HepG2 (cell line): Measurements from ENCODE around the gene LCTL. TPM values are rescaled to one million over a fixed set of nuclear protein-coding genes. Genes with fewer than 3 reads are reported as not detected.

Experiments
- ARNT ChIP-seq: fragments of 450-650 bp; IDR thresholded peaks from 2 replicates; pipeline ENCODE4 v1.6.1; 2017
- CBX5 ChIP-seq: sonication (generic); formaldehyde crosslinking; IDR thresholded peaks from 2 replicates; pipeline ENCODE4 v1.4.0; 2020; ENCODE audit warnings: missing genetic modification reagents, borderline replicate concordance
- FIP1L1 ChIP-seq: fragments of 200-400 bp; formaldehyde crosslinking; IDR thresholded peaks from 2 replicates; pipeline ENCODE4 v1.6.1; 2018; ENCODE audit warnings: low read depth, mild to moderate bottlenecking, low read length, moderate library complexity, borderline replicate concordance; ENCODE audit not compliant: insufficient read depth
- FLYWCH1 ChIP-seq: sonication (generic); formaldehyde crosslinking; IDR thresholded peaks from 2 replicates; pipeline ENCODE4 v1.8.1; 2023; ENCODE audit warnings: mild to moderate bottlenecking, missing genetic modification reagents
- GTF3A ChIP-seq: sonication (generic); formaldehyde crosslinking; conservative IDR thresholded peaks from 2 replicates; pipeline ENCODE4 v1.4.0; 2020; ENCODE audit warnings: mild to moderate bottlenecking, missing genetic modification reagents
- KDM1A ChIP-seq: IDR thresholded peaks from 2 replicates; pipeline ENCODE4 v1.6.1; 2016; ENCODE audit warnings: missing compliant biosample characterization
- MAZ ChIP-seq, 2 experiments: sonication (generic) in 1 of 2; formaldehyde crosslinking in 1 of 2; IDR thresholded peaks; 2 replicates each; pipeline versions ENCODE4 v1.5.0 to v1.6.1; 2012 to 2020; ENCODE audit warnings: low read depth in 2 of 2, mild to moderate bottlenecking in 2 of 2, borderline replicate concordance in 1 of 2, improper control_type of control experiment in 1 of 2, low read length in 1 of 2, missing genetic modification reagents in 1 of 2, moderate library complexity in 1 of 2
- MTA3 ChIP-seq: sonication (generic); formaldehyde crosslinking; IDR thresholded peaks from 2 replicates; pipeline ENCODE4 v1.4.0; 2020; ENCODE audit warnings: missing genetic modification reagents
- ZNF431 ChIP-seq: sonication (generic); formaldehyde crosslinking; IDR thresholded peaks from 2 replicates; pipeline ENCODE4 v1.9.0; 2022; ENCODE audit warnings: missing genetic modification reagents, low read depth, mild to moderate bottlenecking, borderline replicate concordance
- ZNF782 ChIP-seq: sonication (generic); formaldehyde crosslinking; IDR thresholded peaks from 2 replicates; pipeline ENCODE4 v1.4.0; 2020; ENCODE audit warnings: missing genetic modification reagents, mild to moderate bottlenecking, borderline replicate concordance
- polyA plus RNA-seq, 8 experiments: library from polyadenylated mRNA; depleted of rRNA in 3 of 8; stranded (reverse) in 7 of 8; unstranded in 1 of 8; fragments of >200 nt; fragmentation: Illumina TruSeq in 4 of 8; extraction: Trizol in 4 of 8; gene quantifications; 2 replicates each; pipeline versions ENCODE4 v1.2.1 to v1.2.3, GENCODE V29; 2011 to 2016; ENCODE audit warnings: low read depth in 4 of 8, missing spikeins in 1 of 8, mixed read lengths in 1 of 8; ENCODE audit not compliant: insufficient read depth in 1 of 8
- total RNA-seq, 5 experiments: library from RNA; depleted of rRNA; stranded (reverse); fragments of >200 nt; fragmentation: Illumina TruSeq; extraction: Trizol; gene quantifications; 2 replicates each; pipeline ENCODE4 v1.2.3, GENCODE V29; 2016; ENCODE audit warnings: low read depth in 1 of 5
- TF ChIP-seq, protein P1 (sequence below): IDR thresholded peaks from 2 replicates; pipeline ENCODE4 v1.6.1; 2016; ENCODE audit warnings: low read depth, control low read depth
- TF ChIP-seq, protein P2 (sequence below): sonication (generic); formaldehyde crosslinking; IDR thresholded peaks from 2 replicates; pipeline ENCODE4 v1.5.1; 2020; ENCODE audit warnings: missing genetic modification reagents, mild to moderate bottlenecking, borderline replicate concordance
- TF ChIP-seq, protein P3 (sequence below): sonication (generic); formaldehyde crosslinking; IDR thresholded peaks from 2 replicates; pipeline ENCODE4 v1.9.0; 2021; ENCODE audit warnings: missing genetic modification reagents, mild to moderate bottlenecking, borderline replicate concordance
- TF ChIP-seq, protein P4 (sequence below): sonication (generic); formaldehyde crosslinking; IDR thresholded peaks from 2 replicates; pipeline ENCODE4 v1.5.1; 2020; ENCODE audit warnings: missing genetic modification reagents, mild to moderate bottlenecking, borderline replicate concordance
- TF ChIP-seq, protein P5 (sequence below): sonication (generic); formaldehyde crosslinking; IDR thresholded peaks from 2 replicates; pipeline ENCODE4 v1.4.0; 2020; ENCODE audit warnings: missing genetic modification reagents
- TF ChIP-seq, protein P6 (sequence below): sonication (generic); formaldehyde crosslinking; conservative IDR thresholded peaks from 2 replicates; pipeline ENCODE4 v1.4.0; 2020; ENCODE audit warnings: missing genetic modification reagents
- TF ChIP-seq, protein P7 (sequence below): IDR thresholded peaks from 2 replicates; pipeline ENCODE4 v1.6.1; 2016; ENCODE audit warnings: mild to moderate bottlenecking

Gene LCTL
- total and polyA plus RNA-seq, 2 of the 13 experiments (the other 11 are each of a cell fraction or from before 2014, with no cell fraction given): 0.96 to 1.4 TPM

DNA sequence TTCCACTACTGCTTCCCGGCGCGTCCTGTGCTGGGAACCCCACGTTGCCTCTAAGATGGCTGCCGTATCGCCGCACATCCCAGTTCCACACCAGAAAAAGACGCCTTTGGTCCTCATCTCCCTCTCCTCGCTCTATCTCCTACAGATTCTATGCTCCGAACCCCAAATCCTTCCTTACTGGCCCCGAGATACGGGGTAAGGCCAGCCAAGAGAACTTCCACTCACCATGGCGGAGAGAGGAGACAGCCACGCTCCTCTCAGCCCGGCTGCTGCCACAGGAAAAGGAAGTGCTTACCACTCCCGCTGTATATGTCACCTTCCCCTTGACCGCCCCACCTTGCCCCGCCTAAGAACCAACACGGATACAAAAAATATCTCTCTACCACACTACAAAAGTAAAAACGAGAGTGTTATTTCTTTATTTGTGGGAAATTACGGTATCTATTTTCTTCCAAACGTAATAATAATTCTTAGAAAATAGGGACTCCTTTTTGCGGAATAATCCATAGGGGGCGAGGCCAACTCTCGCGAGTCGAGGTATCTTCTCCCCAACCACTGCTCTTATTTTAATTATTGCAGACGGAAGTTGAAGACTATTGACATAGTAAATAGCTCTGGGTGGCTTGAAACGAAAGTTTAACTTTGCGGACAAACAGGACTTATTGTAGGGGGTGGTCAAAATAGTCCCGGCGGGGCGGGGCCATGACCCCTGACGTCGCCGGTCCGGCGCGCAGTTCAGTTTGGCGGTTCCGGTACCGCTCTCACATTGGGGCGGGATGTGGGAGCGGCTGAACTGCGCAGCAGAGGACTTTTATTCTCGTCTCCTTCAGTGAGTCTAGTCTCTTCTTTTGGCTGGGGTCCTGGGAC is 61.0 kb downstream of the LCTL start, which contains the start of the genes RPL4 and ZWILCH (continued):
- TF ChIP-seq, protein P1, sequence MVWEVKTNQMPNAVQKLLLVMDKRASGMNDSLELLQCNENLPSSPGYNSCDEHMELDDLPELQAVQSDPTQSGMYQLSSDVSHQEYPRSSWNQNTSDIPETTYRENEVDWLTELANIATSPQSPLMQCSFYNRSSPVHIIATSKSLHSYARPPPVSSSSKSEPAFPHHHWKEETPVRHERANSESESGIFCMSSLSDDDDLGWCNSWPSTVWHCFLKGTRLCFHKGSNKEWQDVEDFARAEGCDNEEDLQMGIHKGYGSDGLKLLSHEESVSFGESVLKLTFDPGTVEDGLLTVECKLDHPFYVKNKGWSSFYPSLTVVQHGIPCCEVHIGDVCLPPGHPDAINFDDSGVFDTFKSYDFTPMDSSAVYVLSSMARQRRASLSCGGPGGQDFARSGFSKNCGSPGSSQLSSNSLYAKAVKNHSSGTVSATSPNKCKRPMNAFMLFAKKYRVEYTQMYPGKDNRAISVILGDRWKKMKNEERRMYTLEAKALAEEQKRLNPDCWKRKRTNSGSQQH (CRISPR knock-in tag): peak; percentile 80
- TF ChIP-seq, protein P2, sequence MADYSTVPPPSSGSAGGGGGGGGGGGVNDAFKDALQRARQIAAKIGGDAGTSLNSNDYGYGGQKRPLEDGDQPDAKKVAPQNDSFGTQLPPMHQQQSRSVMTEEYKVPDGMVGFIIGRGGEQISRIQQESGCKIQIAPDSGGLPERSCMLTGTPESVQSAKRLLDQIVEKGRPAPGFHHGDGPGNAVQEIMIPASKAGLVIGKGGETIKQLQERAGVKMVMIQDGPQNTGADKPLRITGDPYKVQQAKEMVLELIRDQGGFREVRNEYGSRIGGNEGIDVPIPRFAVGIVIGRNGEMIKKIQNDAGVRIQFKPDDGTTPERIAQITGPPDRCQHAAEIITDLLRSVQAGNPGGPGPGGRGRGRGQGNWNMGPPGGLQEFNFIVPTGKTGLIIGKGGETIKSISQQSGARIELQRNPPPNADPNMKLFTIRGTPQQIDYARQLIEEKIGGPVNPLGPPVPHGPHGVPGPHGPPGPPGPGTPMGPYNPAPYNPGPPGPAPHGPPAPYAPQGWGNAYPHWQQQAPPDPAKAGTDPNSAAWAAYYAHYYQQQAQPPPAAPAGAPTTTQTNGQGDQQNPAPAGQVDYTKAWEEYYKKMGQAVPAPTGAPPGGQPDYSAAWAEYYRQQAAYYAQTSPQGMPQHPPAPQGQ (CRISPR knock-in tag): 0 out of 2 replicates have a peak, but pooled peaks have one; percentile 37
- TF ChIP-seq MTA3 (CRISPR knock-in tag): no peak
- no peak for TF ChIP-seq GTF3A (CRISPR knock-in tag)
- TF ChIP-seq CBX5 (CRISPR knock-in tag): no peak
- 0 out of 2 replicates have a peak, but pooled peaks have one; percentile 36 for TF ChIP-seq MAZ (IDR thresholded peaks at IDR 0.05; ENCODE audit: borderline replicate concordance, low read depth, low read length)
- no peak for TF ChIP-seq MAZ (CRISPR knock-in tag; IDR thresholded peaks at IDR 0.05; ENCODE audit: low read depth)
- TF ChIP-seq, protein P3, sequence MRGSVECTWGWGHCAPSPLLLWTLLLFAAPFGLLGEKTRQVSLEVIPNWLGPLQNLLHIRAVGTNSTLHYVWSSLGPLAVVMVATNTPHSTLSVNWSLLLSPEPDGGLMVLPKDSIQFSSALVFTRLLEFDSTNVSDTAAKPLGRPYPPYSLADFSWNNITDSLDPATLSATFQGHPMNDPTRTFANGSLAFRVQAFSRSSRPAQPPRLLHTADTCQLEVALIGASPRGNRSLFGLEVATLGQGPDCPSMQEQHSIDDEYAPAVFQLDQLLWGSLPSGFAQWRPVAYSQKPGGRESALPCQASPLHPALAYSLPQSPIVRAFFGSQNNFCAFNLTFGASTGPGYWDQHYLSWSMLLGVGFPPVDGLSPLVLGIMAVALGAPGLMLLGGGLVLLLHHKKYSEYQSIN (CRISPR knock-in tag): no peak
- TF ChIP-seq, protein P4, sequence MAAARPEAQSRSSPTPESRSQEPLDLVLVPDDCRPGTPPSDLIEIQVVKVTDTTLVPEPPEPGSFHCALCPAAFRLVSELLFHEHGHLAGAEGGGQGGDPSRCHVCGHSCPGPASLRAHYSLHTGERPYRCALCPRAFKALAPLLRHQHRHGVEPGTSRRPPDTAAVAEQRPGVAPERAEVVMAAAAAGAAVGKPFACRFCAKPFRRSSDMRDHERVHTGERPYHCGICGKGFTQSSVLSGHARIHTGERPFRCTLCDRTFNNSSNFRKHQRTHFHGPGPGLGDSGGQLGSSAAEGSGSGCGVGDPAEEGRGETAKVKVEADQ (CRISPR knock-in tag): peak; percentile 57; the same call in 1 of the 2 replicates
- TF ChIP-seq, protein P5, sequence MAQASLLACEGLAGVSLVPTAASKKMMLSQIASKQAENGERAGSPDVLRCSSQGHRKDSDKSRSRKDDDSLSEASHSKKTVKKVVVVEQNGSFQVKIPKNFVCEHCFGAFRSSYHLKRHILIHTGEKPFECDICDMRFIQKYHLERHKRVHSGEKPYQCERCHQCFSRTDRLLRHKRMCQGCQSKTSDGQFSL (CRISPR knock-in tag): no peak
- TF ChIP-seq KDM1A (CRISPR knock-in tag): no peak
- peak; percentile 84; the same call in 1 of the 2 replicates for TF ChIP-seq ZNF431 (CRISPR knock-in tag)
- TF ChIP-seq, protein P6, sequence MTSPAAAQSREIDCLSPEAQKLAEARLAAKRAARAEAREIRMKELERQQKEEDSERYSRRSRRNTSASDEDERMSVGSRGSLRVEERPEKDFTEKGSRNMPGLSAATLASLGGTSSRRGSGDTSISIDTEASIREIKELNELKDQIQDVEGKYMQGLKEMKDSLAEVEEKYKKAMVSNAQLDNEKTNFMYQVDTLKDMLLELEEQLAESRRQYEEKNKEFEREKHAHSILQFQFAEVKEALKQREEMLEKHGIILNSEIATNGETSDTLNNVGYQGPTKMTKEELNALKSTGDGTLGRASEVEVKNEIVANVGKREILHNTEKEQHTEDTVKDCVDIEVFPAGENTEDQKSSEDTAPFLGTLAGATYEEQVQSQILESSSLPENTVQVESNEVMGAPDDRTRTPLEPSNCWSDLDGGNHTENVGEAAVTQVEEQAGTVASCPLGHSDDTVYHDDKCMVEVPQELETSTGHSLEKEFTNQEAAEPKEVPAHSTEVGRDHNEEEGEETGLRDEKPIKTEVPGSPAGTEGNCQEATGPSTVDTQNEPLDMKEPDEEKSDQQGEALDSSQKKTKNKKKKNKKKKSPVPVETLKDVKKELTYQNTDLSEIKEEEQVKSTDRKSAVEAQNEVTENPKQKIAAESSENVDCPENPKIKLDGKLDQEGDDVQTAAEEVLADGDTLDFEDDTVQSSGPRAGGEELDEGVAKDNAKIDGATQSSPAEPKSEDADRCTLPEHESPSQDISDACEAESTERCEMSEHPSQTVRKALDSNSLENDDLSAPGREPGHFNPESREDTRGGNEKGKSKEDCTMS (CRISPR knock-in tag): 0 out of 2 replicates have a peak, but pooled peaks have one; percentile 27
- TF ChIP-seq ZNF782 (CRISPR knock-in tag): no peak
- TF ChIP-seq, protein P7, sequence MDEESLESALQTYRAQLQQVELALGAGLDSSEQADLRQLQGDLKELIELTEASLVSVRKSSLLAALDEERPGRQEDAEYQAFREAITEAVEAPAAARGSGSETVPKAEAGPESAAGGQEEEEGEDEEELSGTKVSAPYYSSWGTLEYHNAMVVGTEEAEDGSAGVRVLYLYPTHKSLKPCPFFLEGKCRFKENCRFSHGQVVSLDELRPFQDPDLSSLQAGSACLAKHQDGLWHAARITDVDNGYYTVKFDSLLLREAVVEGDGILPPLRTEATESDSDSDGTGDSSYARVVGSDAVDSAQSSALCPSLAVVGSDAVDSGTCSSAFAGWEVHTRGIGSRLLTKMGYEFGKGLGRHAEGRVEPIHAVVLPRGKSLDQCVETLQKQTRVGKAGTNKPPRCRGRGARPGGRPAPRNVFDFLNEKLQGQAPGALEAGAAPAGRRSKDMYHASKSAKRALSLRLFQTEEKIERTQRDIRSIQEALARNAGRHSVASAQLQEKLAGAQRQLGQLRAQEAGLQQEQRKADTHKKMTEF (CRISPR knock-in tag): peak; percentile 61
- TF ChIP-seq FLYWCH1 (CRISPR knock-in tag): no peak
- TF ChIP-seq ARNT: no peak
- TF ChIP-seq FIP1L1: no peak
